Stimulated activated CD4-positive, alpha-beta T cell treated with anti-CD3 and anti-CD28 coated beads, Interleukin-1b, Interleukin-23, amount 100 ng/mL, for 48 hours (primary cell): ENCODE measurements around the gene RABAC1.
"Not testable (repeated sequence)": the region's sequence is repeated elsewhere in the genome, so short reads cannot be mapped to it uniquely, and the experiment has no call there.

Source experiments
- DNase-seq: peaks from one replicate; pipeline ENCODE4 v3.0.0-alpha.2; 2020

The RABAC1 gene, protein sequence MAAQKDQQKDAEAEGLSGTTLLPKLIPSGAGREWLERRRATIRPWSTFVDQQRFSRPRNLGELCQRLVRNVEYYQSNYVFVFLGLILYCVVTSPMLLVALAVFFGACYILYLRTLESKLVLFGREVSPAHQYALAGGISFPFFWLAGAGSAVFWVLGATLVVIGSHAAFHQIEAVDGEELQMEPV

GRCh38 chr19:41959056-41960053, at the start of gene RABAC1:
Gene RABAC1, minus strand, starts transcription at chr19:41959321. Its CDS starts 29 bp downstream, at chr19:41959292.
- peak; percentile 89 for DNase-seq

DNA sequence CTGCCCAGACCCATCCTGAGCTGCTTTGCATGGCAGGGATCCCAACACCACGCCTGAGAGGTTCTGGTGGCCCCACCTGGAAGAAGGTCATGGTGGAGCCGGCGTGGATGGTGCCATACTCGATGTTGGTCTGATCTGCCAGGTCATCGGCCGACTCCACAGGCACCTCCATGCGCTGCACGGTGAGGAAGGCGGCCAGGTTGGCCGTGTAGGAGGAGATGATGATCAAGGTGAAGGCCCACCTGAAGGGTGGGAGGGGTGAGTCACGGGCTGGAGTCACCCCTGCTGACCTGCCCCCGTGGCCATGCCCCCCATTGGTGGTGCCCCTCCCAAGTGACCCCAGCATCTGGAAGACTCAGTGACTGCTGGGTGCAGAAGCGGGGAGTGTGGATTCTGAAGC, 47.4 kb upstream of the RABAC1 start:
- DNase-seq = no peak

DNA sequence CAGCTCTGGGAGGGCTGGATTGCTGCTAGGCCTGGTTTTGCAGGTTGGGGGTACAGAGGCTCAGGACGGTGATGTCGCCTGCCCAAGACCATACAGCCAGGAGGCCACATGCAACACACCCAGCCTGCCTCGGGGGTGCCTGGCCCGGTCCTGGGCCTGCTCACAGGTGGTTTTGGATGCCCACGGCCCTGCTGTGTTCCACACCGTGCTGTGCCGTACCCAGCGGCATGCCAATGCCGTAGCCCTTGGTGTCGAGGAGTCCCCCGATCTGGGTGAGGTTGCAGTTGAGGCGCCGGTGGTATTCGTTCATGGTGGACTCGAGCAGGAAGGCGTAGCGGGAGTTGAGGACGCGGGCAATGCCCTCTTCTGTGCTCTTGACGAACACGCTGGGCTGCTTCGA, 46.4 kb upstream of the RABAC1 start:
- no peak for DNase-seq

DNA sequence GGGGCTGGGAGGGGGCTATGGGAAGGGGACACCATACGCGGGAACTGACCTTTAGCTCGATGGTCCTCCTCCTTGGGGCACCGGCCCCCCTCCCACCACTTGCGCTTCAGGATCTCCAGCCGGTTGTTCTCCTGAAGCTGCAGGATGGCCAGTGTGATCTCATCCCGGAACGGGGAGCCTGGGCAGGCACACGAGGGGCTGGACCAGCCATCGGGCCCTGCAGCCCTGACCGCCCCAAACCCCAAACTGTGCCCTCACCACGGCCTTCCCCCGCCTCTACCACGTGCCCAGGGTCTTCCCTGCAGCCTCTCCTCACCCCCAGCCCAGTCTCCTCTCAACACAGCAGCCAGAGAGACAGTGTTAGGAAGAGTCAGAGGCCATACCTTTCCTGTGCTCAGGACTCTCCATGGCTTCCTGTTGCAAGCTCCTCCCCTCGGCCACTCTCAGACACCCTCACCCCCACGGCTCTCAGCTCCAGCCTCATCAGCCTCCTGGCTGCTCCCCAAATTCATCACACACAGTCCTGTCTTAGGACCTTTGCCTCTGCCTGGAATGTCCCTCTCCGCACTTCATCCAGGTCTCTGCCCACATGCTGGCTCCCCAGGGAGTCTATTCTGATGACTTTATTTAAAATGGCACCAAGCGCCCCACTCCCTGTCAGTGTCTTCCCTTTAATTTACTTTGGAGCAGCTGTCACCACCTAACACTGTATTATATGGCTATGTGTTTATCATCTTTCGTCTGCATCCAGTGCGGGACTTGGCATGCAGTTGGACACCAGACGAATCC, 44.6 kb upstream of the RABAC1 start:
- DNase-seq = no peak

- no peak for DNase-seq
Observed at GRCh38 chr19:41999878-42000208, 40.7 kb upstream of the RABAC1 start.

DNA sequence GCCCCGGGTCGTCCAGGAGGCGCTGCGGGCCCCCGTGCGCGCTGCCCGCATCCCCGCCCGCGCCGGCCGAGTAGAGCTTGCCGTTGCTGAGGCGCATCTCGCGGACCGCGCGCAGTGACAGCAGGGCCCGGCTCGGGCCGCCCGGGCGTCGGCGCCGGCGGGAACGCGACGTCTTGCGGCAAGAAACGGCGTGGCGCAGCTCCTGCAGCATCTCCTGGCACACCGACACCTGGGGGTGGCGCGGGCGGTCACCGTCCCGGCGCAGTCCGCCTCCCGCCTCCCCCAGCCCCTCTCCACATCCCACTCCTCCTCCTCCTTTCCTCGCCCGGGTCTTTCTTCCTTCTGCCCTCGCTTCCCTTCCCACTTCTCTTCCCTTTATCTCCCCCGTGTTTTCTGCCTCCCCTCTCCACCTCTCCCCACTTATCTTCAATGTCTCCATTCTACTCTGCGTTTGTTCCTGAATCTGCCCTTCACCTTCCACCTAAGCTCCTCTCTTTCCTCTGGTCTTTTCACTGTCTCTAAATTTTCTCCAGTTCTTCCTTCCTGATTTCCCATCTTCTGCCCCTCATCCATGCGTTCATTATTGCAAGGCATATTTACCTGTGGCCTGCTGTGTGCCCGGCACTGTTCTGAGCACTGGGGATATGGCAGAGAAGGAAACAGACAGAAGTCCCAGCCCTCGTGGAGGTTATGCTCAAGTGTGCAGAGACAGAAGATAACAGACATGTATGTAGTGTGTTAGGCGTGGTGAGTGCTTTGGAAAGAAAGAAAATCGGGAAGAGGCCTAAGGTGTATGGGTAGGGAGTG, 40.2 kb upstream of the RABAC1 start:
- no peak for DNase-seq

GRCh38 chr19:41998246-41999020, 39.3 kb upstream of the RABAC1 start:
- peak; percentile 47 for DNase-seq

- no peak for DNase-seq
Observed at GRCh38 chr19:41997851-41998229, 38.7 kb upstream of the RABAC1 start.

DNA sequence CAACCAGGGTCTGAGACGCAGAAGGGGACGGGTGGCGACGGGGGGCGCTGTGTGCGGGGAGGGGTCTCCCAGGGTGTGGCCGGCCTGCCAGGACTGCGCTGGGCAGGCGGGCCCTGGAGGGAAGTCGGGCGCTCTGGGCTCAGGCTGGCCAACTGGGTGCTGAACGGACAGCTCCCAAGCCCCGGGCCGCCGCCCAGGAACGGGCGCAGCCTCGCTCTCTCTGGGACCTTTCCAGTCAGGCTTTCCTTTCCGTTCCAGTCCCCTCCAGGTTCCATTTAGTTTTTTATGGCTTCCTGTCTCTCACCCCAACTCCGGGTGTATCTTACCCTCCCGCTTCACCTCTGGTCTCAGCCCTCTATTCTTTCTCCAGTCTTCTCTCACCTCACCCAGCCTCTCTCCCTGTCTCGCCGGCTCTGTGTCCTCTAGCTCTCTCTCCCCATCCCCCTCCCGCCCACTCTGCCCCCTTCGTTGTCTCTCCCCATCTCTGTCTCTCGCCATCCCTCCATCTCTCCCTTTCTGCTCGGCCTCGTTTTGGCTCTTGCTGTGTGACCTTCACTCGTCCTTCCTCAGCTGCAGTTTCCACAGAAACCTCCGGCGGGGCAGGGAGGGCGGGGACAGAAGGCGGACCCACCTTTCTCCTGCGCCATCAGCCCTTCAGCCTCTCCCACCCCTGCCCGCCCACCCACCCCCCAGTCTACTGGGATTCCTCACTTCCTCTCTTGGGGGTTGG, 38.2 kb upstream of the RABAC1 start:
- no peak for DNase-seq

- DNase-seq = no peak
Observed at GRCh38 chr19:41995959-41996797, 37.1 kb upstream of the RABAC1 start.

GRCh38 chr19:41994994-41995958, 36.2 kb upstream of the RABAC1 start:
- no peak for DNase-seq

DNA sequence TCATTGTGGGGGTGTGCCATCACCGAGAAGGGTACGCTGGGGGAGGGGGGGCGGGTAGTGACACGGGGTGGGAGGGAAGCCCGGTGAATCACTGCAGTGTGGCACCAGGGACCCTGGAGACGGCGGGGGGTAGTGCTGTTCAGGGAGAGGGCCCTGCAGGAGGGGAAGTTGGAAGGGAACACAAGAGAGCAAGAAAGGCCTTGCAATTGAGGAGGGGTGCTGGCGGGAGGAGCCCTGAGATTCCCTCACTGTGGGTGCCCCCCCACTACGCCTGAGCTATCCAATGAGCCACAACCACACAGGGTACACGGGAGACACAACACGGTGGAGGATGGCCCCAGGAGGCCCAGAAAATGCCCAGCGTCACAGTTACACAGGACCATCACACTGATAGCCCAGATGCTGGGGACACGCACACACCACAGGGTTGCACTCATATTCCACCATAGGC, 35.4 kb upstream of the RABAC1 start:
- no peak for DNase-seq

DNA sequence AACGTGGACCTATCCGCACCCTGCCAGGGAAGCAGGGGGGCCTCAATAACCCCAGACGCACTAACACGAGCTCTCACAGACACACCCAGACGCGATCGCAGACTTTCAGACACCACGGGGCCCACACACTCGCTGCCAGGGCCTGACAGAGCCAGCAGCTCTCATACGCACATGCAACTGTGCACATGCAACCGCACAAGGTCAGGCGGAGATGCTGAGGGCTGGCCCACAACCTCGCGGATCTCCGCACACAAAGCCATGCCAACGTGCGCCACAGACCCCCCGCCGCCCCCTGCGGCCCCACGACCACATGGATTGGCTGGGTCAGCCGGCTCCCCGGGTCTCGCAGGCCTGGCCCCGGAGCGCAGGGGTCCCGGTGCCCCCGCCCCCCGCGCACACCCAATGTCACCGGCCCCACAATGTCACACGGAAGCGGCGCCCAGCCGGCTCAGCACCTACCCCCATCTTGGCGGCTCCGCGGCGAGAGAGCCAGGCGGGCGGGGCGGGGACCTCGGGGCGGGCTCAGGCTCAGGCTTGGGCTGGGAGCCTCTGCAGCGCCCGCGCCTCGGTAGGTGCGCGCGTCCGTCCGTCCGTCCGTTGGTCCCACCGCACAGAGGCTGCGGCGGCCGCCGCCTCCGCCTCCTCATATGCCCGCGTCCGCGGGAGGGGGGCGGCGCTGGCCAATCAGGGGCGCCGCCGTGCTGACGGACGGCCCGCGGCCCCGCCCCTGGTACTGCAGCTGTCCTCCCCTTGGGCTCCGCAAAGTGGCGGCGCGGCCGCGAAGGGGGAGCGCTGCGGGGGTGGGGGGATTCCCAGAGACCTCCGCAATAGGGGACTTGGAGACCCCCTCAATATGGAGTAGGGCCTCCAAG, 34.7 kb upstream of the RABAC1 start, which contains the start of gene ATP1A3:
TSS of gene ATP1A3 (minus strand) at position 619 of the 872 bp plus-strand sequence. CDS start at position 465, 154 bp downstream.
- DNase-seq = peak; percentile 33

DNA sequence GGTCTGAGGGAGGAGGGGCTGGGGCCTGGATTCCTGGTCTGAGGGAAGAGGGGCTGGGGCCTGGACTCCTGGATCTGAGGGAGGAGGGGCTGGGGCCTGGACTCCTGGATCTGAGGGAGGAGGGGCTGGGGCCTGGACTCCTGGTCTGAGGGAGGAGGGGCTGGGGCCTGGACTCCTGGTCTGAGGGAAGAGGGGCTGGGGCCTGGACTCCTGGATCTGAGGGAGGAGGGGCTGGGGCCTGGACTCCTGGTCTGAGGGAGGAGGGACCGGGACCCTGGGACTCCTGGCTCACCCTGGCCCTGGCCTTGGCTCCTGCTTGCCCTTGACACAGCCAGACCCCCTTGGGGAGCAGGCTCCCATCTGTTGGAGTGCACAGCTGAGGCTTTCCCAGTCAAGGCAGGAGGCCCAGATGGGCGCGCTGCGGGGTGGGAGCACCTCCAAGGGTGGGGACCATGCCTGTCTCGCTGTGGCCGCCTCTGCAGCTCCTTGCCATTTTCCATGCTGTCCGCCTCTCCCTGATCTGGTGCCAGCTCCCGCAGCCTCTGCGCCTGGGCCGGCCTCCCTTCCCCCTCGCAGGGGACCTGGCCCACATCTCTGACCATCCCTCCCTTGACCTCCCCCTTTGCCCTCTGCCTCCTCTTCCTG, 32.9 kb upstream of the RABAC1 start:
- not testable (repeated sequence) for DNase-seq

DNA sequence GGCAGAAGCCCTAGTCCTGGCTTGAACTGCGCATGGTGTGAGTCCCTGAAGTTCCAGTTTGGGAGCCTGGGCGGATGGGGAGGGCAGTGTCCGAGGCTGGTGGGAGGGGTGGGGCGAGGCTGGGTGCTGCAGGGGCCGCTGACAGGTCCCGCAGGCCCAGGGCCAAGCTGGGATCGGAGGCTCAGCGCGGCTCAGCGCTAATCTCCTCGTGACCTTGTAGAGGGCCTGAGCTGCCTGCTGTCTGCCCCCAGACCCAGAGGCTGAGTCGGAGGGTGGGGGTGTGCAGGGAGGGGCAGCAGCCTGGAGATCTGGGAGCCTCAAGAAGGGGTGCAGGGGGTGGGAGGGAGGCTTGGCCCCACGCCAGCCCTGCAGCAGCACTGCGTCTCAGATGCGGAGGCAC, 31.9 kb upstream of the RABAC1 start:
- no peak for DNase-seq

DNA sequence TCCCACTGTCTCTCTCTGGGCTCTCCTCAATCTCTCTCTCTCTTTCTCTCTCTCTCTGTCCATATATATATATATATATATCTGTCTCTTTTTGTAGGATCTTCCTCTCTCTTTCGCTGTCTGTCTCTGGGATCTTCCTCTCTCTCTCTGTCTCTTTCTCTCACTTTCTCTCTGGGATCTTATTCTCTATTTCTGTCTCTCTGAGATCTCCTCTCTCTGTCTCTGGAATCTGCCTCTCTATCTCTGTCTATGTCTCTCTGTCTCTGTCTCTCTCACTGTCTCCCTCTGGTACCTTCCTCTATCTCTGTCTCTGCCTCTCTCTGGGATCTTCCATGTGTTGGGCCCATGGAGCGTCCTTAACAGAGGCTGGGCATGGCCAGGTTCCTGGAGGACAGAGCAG, 31.5 kb upstream of the RABAC1 start:
- DNase-seq = no peak

- DNase-seq = no peak
Observed at GRCh38 chr19:41990028-41990427, 30.9 kb upstream of the RABAC1 start.
